Activated gamma-delta T cell treated with Interleukin-2 at 50 U/mL for 16 hours (primary cell): ENCODE measurements around the gene ABHD17B.

Experiments used
- DNase-seq: peaks from one replicate; pipeline ENCODE4 v3.0.0-alpha.2; 2020

The ABHD17B gene

DNA sequence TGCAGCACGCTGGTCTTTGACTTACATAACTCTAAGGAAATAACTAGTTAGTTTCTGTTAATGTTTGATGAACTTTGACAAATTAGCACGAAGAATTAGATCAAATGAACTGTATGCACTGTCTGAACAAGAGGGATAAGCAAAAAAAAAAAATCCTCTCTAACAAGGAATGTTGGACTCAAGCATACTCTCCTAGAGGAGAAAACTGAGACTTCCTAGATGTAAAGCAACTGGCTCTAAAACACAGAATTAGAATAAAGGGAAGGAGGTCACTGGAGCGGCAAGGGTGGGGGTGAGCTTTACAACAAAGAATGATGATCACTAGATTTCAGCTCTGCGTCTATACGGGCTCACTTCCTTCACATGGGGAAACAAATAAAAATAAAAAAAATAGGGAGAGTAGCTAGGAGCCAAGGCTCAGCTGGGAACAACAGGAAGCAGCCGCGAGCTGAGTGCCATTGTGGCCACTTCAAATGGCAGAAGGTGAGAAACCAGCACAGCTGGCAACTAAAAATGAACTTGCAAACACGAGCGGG lies 94.0 kb downstream of the ABHD17B start:
- no peak for DNase-seq
